Ramos (cell line): Measurements from ENCODE around the gene PDXK.

Source experiments
- in situ Hi-C: fragments of 300-500 bp; cut with MboI; formaldehyde crosslinking; loops from one replicate; pipeline ENCODE4 v1.14.3; 2022; ENCODE audit warnings: low sequenced_read_pairs; ENCODE audit not compliant: unreplicated experiment

The PDXK gene

GRCh38 chr21:43797925-43798715, 79.2 kb downstream of the PDXK start:
- in situ Hi-C loops, result loop anchor here (5.0 kb wide), 1 partner anchor 51 kb away; no protein-coding TSS in a partner anchor

- in situ Hi-C loops, result loop anchor here (5.0 kb wide), 1 partner anchor 52 kb away; no protein-coding TSS in a partner anchor
These were observed 80.4 kb downstream of the PDXK start for GRCh38 chr21:43799301-43799840.

- in situ Hi-C loops, result loop anchor here (10.0 to 25.0 kb wide), 2 partner anchors 137 to 535 kb away; partner anchors contain the start of gene CFAP410
These were observed 81.2 kb downstream of the PDXK start for GRCh38 chr21:43800124-43800523.

- in situ Hi-C loops, result loop anchor here (10.0 to 25.0 kb wide), 2 partner anchors 137 to 534 kb away; partner anchors contain the start of gene CFAP410
These were observed 81.6 kb downstream of the PDXK start for GRCh38 chr21:43800566-43800965.

DNA sequence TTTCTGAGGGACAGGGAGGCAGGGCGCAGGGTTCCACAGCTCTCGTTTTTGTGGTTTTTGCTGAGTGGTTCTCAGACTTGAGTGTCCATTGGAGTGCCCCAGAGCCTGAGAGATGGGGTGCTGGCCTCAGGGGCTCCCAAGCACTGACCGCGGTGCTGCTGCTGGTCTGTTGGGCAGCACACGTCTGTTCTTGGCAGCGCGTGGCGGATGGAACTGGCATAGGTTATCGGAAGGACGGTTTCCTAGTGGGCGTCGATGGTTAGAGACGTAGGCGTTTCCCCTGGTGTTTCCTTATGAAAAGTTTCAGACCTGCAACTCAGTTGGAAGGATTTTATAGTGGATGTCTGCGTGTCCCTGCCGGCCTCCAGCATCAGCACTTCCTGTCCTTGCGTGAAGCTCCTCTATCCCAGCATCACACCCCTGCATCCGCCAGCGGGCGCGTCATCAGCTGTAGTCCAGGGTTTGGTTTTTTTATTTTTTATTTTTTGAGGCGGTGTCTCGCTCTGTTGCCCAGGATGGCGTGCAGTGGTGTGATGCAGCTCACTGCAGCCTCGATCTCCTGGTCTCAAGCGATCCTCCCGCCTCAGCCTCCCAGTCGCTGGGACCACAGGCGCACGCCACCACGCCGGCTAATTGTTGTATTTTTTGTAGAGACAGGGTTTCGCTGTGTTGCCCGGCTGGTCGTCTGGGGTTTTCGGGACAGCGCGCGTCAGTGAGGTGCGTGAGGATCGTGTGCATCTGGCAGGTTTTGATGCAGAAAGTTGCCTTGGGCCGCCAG, 82.3 kb downstream of the PDXK start:
- in situ Hi-C loops, result loop anchor here (10.0 to 25.0 kb wide), 2 partner anchors 136 to 534 kb away; partner anchors contain the start of gene CFAP410

GRCh38 chr21:43802713-43803313, 83.9 kb downstream of the PDXK start:
- in situ Hi-C loops, result loop anchor here (10.0 to 25.0 kb wide), 2 partner anchors 134 to 532 kb away; partner anchors contain the start of gene CFAP410

- in situ Hi-C loops, result loop anchor here (10.0 to 25.0 kb wide), 2 partner anchors 134 to 531 kb away; partner anchors contain the start of gene CFAP410
These were observed 84.8 kb downstream of the PDXK start for GRCh38 chr21:43803558-43804300.

DNA sequence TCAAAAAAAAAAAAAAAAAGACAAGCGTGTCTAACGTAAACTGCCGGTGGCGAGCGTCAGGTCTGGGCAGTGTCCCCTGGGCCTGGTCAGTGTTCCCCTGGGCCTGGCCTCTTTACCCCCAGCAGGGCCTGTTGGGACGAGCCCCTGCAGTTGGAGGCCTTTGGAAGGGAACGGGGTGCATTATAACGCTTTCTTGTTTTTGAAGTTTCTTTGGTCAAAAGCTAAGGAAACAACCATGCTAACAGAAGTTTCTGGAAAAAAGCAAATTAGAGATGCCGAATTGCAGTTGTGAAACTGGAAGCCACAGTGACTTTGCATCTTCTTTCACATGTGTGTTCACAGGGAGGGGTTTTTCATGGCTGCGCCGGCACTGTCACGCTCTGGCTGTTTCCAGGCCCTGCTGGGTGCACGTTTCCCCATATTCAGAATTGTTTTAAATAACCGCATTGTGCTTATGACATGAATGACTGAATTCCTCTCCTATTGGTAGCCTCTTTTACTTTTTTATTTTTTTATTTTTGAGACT, 86.4 kb downstream of the PDXK start:
- in situ Hi-C loops, result loop anchor here (10.0 to 25.0 kb wide), 2 partner anchors 132 to 529 kb away; partner anchors contain the start of gene CFAP410

- in situ Hi-C loops, result loop anchor here (10.0 to 25.0 kb wide), 2 partner anchors 131 to 529 kb away; partner anchors contain the start of gene CFAP410
These were observed 87.2 kb downstream of the PDXK start for GRCh38 chr21:43806017-43806710.

DNA sequence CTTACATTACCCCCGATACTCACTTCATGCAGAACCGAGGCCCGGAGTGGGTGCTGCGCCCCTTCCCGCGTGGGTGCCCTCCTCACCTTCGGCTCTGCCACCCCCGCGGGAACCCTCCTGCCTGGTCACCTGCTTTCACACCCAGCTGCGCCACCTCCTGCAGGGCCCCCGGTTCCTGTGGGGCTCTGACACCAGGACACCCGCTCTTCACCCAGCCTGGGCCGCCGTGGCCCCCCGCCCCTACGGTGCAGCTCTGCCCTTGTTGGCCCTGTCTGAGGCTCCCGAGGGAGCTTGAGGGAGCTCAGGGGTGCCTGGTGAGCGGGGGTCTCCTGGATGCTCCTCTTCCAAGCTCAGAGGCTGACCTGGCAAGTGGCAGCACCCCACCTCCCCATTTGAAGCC, 89.4 kb downstream of the PDXK start:
- in situ Hi-C loops, result loop anchor here (10.0 to 25.0 kb wide), 2 partner anchors 129 to 526 kb away; partner anchors contain the start of gene CFAP410

- in situ Hi-C loops, result loop anchor here (10.0 to 25.0 kb wide), 2 partner anchors 128 to 526 kb away; partner anchors contain the start of gene CFAP410
These were observed 89.9 kb downstream of the PDXK start for GRCh38 chr21:43808832-43809251.

GRCh38 chr21:43809346-43809799, 90.4 kb downstream of the PDXK start:
- in situ Hi-C loops, result loop anchor here (10.0 to 25.0 kb wide), 2 partner anchors 128 to 525 kb away; partner anchors contain the start of gene CFAP410

- in situ Hi-C loops, result loop anchor here (10.0 to 25.0 kb wide), 2 partner anchors 127 to 525 kb away; partner anchors contain the start of gene CFAP410
These were observed 91.0 kb downstream of the PDXK start for GRCh38 chr21:43809853-43810504.

DNA sequence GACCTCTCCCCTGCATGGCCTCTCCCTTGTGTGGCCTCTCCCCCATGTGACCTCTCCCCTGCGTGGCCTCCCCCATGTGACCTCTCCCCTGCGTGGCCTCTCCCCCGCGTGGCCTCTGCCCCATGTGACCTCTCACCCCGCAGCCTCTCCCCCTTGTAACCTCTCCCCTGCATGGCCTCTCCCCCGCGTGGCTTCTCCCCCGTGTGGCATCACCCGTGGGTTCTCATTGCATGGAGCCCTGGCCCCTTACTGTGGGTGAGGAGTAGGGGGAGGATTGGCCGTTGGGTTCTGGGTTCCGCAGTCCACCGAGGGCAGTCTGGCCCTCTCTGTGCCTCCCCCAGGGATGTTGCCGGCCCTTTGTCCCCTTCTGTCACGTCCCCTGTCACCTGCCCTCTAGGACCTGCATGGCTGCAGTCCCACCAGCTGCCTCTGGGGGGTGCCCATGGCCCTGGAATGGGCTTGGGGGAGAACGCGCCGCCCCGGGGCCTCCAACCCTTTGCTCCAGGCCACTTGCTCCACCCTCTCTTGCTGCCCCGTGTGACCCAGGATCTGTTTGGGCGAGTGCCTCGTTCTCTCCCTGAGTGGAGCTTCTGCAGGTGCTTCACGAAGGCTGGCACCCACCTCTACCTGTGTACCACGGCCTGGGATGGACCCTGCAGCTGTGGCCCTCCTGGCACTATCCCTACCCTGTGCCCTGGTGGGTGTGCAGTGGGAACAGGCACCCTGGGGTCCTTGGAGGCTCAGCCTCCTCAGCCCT, 91.8 kb downstream of the PDXK start:
- in situ Hi-C loops, result loop anchor here (25.0 kb wide), 1 partner anchor 127 kb away; no protein-coding TSS in a partner anchor

DNA sequence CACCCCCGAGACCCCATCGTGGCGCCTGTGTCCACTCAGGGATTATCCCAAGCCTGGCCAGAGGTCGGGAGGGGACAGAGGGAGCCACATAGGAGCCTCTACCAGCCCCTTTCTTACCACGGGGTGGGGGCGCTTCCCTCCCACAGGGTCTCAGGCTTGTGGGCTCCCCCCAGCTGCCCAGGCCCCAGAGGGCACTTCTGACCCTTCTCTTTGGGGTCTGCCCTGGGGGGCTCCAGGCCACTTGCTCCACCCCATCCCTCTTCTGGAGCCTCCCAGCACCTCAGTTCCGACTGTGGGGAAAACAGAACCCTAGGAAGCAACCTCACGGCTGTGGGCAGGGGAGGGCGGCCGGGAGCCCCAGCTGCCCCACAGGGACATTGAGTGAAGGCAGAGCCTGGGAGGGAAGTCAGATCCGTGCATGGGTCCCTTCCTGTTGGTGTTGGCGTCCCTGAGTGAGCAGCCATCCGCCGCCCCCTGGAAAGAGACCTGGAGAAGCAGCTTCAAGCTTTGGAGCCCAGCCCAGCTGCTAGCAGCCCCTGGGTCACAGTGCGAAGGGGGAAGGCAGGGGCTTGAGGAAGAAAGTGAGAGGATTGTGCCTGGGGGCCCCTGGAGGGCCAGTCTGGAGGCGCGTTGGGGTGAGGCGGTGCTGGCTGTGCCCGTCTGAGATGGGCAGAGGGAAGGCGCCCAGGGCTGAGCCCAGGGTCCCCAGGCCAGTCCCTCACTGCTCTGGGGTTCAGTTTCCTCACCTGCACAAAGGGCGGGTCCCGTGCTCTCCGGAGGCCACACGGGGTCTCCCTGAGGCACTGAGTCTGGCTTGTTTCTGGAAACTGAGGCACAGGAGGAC, 92.6 kb downstream of the PDXK start:
- in situ Hi-C loops, result loop anchor here (25.0 kb wide), 1 partner anchor 126 kb away; no protein-coding TSS in a partner anchor
